GM21381 (cell line): ENCODE data around the gene PSD.

Experiments
- ATAC-seq: cut with Tn5 transposase; IDR thresholded peaks from one replicate; pipeline ENCODE4 v1.9.1; 2021; ENCODE audit warnings: mild to moderate bottlenecking, moderate library complexity; ENCODE audit not compliant: unreplicated experiment

Gene PSD

DNA sequence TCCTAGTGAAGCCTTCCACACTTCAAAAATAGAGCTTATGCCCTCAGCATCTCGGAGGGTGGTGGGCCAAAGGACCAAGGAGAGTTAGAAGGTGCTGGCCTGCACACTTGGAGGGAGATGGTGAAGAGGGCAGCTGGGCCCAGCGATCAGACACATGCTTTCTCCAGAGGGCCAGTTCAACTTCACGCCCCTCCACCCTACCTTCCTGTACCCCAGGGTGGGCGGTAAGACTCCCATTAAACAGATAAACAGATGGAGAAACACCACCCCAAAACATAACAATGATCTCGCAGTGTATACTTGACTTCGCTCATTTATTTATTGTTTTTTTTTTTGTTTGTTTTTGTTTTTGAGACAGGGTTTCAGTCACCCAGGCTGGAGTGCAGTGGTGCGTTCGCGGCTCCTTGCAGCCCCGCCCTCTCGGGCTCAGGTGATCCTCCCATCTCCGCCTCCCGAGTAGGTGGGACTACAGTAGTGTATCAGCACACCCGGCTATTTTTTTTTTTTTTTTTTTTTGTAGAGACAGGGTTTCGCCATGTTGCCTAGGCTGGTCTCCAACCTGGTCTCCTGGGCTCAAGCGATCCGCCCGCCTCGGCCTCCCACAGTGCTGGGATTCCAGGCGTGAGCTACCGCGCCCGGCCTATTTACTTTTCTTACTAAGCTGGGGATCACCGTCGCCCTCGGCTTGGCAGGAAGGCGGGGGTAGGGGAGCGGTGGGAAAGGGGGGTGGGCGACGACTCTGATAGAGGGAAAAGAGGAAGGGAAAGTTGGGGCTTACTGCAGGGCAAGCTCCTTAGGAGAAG is 30.9 kb upstream of the PSD start:
- ATAC-seq: peak; percentile 36

DNA sequence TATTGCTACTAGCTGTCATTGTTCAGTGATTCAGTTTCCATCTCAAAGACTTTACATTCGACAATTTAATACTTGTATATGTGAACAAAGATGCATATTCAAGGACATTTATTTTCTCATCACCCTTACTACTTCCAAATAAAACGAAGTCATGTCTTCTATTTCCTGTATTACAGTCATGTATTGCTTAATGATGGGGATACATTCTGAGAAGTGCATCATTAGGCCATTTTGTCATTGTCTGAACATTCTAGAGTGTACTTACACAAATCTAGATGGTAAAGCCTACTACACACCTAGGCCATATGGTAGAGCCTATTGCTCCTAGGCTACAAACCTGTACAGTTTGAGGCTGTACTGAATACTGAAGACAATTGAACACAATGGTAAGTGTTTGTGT is 26.3 kb upstream of the PSD start:
- ATAC-seq: no peak

DNA sequence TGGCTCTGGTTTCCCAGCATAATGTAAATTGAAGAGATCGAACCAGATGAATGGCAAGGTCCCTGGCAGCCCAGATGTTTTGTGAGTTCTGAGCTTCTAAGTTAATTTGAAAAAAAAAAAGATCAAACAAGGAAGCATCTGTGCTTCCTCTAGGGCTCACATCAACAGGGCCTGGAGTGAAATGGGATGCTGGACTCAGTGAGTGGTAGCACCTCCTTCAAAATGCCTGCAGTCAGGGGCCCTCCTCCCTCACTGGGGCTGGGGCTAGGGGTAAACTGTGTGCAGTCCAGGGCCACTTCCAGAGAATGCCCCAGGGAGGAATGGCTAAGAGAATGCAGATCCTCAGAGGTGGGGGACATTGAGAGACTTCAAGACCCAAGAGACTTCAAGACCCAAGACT is 19.8 kb upstream of the PSD start:
- ATAC-seq: no peak

DNA sequence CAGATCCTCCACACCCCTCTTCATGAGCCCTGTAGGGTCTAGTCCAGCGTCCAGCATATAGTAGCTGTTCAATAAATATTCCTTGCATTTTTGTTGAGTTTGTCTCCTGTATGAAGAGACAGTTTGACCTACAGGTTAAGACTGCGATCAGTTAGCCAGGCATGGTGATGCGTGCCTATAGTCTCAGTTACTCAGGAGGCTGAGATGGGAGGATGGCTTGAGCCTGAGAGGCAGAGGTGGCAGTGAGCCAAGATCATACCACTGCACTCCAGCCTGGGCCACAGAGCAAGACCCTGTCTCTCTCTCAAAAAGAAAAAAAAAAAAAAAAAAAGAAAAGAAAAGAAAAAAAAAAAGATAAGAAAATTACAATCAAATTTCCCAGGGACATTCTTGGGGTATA is 18.9 kb upstream of the PSD start:
- no peak for ATAC-seq

DNA sequence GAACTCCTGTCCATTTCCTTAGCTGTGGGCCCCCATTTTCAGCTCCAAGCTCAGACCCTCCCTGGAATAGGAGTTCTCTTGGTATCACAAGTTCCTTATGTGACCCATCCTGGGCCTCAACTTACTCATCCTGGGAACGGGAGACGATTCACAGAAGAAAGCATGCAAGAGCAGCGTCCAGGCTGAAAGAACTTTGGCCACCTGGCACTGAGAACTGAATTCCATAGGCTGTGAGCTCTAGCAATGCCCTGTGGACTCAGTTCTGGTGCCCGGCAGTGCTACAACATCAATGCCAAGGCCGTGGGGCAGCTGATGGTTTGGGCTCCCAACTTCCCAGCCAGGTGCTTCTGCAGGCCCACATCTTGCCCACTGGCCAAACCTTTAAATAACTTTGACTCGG is 17.7 kb upstream of the PSD start:
- ATAC-seq: no peak

DNA sequence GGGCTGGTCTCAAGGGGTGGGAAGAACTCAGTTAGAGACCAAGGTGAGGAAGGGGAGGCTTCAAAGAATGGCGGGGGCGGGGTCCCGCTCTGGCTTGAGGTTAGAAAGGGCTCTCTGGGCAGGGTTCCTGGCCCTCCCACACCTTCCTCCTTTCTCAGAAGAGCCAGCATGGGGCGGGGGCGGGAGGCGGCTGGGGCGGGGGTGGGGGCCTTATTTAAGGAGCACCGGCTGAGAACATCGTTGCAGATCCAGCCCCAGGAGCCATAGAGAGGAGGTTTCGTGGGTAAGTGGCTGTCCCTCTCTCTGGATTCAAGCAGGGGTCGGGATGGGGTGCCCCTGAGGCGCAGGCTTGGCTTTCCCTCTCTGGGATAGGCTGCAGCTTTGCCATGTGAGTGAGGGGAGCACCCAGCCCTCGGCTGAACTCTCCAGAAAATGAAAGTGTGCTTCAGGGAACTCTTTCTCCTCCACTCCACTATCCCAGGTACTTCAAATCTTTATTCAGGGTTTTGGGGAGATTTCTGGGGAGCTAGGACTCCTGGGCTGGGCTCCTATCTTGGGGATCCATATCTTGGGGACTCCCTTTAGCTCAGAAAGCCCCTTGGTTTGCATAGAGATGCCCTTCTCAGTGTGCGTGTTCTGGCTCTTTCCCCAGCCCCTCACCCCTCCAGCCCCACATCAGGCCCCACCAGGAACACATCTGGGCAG is 17.1 kb upstream of the PSD start:
- no peak for ATAC-seq

DNA sequence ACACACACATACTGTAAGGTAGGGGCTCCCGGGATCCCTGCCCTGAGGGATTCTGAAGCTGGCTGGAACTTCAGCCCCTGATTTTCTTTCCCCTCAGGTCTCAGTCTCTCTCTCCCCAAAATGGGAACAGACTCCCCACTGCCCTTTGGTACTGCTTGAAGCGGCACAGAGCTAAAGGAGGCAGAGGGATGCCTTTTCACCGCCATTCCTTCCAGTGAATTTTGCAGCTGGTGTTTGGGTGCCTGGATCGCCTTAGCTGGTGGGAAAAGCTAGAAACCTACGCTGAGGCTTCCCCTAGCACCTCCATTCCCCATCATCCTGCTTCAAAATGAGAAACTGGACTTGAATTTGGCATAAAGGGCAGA is 16.5 kb upstream of the PSD start:
- ATAC-seq: no peak

DNA sequence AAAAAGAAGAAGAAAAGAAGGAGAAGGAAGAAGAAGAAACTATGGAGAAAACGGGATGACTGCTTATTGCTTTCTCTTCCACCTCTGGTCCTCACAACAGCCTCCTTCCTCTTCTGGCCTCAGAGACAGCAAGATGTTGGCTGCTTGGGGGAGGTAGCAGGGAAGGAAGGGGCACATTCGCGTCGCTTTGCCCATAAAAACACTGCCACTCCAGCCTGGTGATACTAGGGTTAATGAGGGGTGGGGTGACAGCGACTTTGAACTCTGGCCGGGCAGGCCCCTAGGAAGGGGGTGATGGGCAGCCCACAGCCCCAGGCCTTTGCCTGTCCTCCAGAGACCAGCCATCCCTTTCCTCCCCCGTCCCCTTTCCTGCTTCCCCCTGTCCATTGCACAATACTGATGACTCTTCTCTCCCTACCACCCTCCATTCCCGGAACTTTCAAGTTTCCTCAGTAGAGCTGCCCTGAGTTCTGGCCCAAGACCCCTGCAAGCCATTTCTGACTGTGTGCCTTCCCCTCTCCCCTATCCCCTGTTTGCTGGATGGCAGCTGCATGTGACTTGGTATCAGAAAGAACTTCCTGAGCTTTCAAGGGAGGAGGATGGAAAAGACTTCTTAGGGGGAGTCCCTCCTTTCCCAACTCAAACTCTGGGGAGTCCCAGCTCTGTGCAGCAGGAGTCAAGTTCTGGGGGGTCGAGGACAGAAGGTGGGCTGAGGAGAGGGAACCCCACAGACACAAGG is 16.0 kb upstream of the PSD start:
- no peak for ATAC-seq

DNA sequence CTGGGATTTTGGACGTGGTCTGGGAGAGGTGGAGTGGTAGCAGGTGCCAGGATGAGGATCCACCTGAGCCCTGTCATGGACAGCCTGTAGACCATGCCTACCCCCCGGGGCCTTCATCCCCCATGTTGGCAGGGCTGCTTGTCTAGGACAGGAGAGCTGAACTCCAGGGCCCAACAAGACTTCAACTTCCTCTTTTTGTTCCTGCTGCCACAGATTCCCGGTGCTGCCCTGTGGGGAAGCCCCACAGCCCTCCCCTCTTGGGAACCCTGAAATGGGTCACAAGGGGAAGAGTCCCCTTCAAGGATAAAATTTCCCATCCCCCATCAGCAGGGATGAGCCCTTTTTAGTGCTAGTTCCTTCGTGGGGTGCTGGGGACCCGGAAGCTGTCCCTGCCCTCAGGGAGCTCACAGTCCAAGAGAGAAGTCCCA is 15.0 kb upstream of the PSD start:
- ATAC-seq: no peak

DNA sequence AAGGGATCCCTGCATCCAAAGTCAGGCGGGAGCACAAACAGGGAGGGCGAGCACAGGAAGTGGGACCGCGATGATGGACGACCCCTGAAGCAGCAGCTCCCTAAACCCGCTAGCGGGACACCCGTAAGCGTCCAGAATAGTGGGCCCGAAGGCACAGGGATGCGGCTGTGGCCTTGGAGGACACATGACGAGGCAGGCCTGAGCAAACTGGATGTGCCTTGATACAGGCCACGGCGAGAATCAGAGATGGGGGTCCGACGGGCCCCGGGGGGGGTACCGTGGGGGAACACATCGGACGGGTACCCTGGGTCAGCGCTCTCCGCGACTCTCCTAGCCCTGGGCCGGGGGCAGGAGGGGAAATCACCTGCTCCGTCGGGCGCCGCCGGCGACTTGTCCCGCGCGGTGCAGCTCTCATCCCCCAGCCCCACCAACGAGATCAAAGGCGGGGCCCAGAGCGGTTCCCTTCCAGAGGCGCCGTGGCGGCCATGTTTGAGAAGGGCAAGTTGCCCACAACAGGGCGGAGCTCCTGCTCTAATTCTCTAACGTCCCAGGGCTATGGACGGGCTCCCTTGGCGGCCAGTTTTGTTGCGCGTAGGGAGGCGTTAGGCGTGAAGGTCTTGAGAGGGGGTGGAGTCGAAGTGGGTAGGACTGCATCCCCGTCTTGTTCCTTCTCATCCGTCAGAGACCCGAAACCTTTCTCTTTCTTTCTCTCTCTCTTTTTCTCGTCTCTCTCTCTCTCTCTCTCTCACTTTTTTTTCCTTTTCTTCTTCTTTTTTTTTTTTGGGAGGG is 13.8 kb upstream of the PSD start, which contains the start of gene CUEDC2:
Gene CUEDC2, minus strand, starts transcription at position 413 of the 789 bp plus-strand sequence. CDS start 7,386 bp downstream, outside the sequence.
- peak; percentile 95 for ATAC-seq

DNA sequence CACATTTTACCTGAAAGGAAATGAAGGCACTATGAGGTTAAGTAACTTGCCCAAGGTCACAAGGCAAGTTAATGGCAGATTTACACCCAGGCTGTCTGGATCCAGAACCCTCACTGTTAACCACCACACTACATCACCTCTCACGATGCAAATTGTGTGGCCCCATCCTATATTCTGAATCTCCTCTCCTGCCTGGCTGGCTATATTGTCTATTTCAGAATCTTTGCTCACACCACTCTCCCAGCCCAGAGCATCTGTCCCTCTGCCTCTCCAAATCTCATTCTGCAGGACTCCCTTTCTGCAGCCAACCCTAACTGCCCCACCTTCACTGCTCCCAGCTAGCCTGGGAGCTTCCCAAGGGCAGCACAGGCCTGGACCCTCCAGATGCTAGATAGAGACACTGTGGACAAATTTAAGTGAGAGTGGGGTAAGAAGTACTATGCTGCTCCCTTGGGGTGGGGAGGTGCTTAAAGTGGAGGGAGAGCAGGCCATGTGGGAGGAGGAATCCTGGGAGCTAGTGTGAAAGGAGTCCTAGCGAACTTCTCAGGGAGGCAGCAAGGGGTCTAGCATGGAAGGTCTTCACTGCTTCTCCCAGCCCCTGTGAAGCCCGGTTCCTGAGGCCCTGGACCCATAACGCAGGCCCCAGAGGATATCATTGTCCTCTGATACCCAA is 13.0 kb upstream of the PSD start:
- ATAC-seq: no peak

DNA sequence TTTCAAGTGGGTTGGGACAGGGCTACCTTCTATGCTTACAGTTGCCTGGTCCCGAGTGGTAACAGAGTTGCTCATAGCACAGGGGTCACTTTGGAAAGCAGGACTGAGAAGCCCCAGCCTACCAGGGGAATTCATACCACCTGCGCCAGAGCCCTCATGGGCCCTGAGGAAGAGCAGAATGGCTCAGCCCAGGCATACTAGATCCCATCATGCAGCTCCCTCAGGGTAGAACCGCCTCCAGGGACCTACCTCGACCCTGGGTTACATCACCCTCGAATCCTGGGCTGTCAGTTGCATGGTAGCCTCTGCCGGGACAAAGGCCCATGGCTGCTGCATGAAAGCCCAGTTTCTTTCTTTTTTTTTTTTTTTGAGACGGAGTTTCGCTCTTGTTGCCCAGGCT is 10.9 kb upstream of the PSD start:
- no peak for ATAC-seq

DNA sequence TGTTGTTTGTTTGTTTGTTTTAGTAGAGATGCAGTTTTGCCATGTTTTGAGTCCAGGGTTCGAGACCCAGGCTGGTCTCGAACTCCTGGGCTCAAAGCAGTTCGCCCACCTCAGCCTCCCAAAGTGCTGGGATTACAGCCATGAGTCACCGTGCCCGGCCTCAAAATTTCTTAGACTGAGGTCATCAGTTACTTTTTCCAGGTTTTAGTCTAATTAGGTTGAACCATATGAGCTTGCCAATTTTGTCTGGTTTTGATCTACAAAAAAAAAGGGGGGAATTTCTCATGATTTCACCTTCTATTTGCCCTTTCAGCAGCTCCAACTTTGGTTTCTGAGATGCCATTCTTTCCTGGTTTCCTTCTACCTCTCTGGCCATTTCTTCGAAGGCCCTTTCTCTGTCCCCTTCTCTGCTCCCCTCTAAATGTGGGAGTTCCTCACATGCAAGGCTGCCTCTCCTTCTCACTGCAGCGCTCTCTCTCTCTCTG is 8.3 kb upstream of the PSD start:
- ATAC-seq: no peak

DNA sequence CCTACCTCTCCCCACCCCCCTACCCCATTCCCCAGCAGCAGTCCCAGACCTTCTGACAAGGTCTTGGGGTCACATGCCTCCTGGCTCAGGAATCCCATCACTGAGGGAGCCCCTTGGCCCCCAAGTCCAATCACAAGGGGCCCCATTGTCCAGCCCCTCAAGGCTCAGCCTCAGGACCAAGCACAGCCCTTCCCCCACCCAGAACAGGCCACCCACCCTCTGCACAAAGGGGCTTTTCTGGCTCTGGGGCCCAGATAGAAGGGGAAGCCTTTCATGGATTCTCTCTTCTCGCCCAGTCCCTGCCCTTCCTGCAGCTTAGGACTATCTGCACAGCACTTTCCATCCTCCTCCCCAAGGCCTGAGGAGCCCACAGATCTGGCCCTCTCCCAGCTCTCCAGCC is 6.9 kb upstream of the PSD start:
- no peak for ATAC-seq

DNA sequence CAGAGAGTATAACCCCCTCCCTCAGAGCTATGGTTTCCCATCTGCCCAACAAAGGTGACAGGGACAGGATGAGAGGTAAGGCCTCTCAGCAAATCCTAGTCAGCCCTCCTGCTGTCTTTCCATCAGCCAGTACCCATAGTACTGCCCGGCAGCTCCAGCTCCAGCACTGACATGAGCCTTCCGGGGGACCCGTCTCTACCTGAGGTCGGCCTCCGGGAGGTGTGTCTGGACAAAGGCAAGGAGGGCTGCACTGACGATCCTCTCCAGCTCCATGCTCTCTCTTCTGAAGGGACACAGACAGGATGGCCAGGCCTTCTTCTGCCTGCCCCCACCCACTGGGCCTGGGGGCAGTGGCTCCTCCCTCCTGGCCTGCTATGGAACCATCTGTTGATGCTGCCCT is 6.3 kb upstream of the PSD start:
- ATAC-seq: no peak

DNA sequence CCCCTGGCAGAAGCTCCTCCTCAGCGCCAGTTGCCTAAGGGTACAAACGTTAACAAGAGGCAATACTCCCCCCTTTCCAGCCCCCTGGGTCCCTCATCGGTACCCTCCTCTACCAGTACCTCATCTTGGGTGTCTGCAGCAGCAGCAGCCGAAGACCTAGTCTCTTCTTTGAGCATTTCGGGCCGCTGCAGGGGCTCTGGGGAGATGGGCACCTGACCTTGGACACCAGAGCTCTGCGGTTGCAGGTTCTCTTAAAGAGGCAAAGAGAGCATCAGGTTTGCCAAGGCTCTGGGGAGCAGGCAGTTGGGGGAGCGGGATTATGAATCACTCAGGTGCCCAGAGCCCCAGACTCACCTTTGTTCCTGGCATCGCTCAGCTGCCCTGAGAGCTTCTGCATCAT is 5.6 kb upstream of the PSD start:
- no peak for ATAC-seq

DNA sequence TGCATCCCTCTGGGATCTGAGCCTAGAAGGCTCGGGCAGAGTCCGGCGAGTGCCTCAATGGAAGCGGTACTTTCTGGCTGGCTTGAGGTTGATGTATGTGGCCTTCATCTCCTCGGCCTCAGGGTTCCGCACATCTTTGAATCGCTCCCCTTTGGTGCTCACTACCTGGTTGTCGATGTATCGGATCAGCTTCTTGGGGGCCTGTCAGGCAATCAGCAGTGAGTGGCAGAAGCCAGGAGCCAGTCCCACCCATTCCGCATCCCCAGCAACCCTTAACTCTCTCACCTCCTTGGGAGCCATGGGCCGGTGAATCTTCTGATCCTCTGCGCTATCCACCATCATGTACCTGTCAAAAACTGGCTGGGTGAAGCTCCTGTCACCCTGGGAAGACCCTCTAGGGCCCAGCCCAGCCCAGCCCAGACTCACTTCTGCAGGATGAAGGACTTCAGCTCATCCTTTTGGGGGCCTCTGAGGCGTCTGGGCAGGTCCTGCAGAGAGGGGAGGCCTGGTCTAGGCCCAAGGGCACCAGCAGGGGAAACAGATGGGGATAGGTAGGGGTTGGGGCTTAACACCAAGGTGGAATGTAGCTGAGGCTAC is 4.9 kb upstream of the PSD start:
- no peak for ATAC-seq

DNA sequence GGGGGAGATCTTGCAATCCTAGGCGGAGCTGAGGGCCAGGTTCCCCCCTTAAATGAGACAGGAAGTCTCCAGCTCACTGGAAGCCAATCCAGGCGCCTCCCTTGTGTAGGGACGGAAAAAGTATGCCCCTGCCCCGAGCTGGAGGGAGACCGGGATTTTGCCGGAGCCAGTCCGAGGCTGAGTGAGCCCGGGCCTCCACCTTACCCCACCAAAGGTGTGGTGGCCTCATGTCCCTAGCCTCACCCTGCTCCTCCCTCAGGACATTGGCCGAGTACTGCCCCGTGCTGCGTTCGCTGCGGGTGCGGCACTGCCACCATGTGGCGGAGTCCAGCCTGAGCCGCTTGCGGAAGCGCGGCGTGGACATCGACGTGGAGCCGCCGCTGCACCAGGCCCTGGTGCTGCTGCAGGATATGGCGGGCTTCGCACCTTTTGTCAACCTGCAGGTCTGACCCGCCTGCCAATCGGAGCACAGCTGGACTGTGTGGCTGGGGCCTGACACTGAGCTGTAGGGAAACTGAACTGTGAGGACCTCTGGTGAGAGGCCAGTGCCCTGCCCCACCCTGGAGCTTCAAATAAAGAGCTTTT is 4.1 kb upstream of the PSD start:
- no peak for ATAC-seq

DNA sequence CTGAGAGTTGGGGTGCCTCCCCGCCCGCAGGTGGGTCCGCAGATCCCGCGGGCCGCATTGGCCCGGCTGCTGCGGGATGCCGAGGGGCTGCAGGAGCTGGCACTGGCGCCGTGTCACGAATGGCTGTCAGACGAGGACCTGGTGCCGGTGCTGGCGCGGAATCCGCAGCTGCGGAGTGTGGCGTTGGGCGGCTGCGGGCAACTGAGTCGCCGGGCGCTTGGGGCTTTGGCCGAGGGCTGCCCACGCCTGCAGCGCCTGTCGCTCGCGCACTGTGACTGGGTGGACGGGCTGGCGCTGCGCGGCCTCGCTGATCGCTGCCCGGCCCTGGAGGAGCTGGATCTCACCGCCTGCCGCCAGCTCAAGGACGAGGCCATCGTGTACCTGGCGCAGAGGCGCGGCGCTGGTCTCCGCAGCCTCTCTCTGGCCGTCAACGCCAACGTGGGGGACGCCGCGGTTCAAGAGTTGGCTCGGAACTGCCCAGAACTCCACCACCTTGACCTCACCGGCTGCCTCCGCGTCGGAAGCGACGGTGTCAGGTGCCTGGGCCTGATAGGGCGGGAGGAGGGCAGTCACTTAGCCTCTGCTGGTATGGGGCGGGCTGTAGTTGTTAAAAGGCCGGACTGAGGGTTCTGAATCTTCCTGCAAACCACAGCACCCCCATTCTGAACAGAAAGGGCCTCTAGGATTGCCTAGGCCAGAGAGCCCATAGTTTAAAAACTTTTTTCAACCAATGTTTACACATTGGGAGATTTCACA is 3.4 kb upstream of the PSD start:
- ATAC-seq: peak; percentile 0
